Mesenchymal stem cell (in vitro differentiated cells and primary cell): ENCODE data around the gene CMSS1.

Source experiments
- DNase-seq: peaks from one replicate; pipeline ENCODE4 v3.0.0-alpha.2; 2013
- H2AFZ ChIP-seq: one replicate; pipeline ENCODE4 v1.6.1; 2013; ENCODE audit warnings: low read depth, mild to moderate bottlenecking, control low read depth, inconsistent platforms, low read length, moderate library complexity
- H2AK5ac ChIP-seq: 2 replicates; pipeline ENCODE4 v1.6.1; 2013; ENCODE audit warnings: low read length, moderate library complexity, mild to moderate bottlenecking, inconsistent platforms; ENCODE audit not compliant: severe bottlenecking
- H2BK120ac ChIP-seq: one replicate; pipeline ENCODE4 v1.6.1; 2013; ENCODE audit warnings: low read depth, mild to moderate bottlenecking, inconsistent platforms, low read length, moderate library complexity
- H2BK12ac ChIP-seq, 2 experiments: one replicate each; pipeline ENCODE4 v1.6.1; 2013; ENCODE audit warnings: inconsistent platforms in 2 of 2, low read length in 2 of 2, mild to moderate bottlenecking in 2 of 2, moderate library complexity in 2 of 2, control low read depth in 1 of 2
- H2BK15ac ChIP-seq: one replicate; pipeline ENCODE4 v1.6.1; 2013; ENCODE audit warnings: mild to moderate bottlenecking, low read depth, inconsistent platforms; ENCODE audit not compliant: poor library complexity, severe bottlenecking
- H2BK5ac ChIP-seq: 2 replicates; pipeline ENCODE4 v1.6.1; 2013; ENCODE audit warnings: low read depth, mild to moderate bottlenecking, low read length, control low read depth, inconsistent platforms; ENCODE audit not compliant: poor library complexity, severe bottlenecking
- H3K14ac ChIP-seq, 2 experiments: one replicate each; pipeline ENCODE4 v1.6.1; 2013; ENCODE audit warnings: inconsistent platforms in 2 of 2, low read length in 2 of 2, control low read depth in 1 of 2, mild to moderate bottlenecking in 1 of 2, moderate library complexity in 1 of 2
- H3K18ac ChIP-seq, 2 experiments: one replicate each; pipeline ENCODE4 v1.6.1; 2013; ENCODE audit warnings: inconsistent platforms in 2 of 2, low read length in 2 of 2, control low read depth in 1 of 2, low read depth in 1 of 2, mild to moderate bottlenecking in 1 of 2
- H3K23ac ChIP-seq, 2 experiments: one replicate each; pipeline ENCODE4 v1.6.1; 2013; ENCODE audit warnings: inconsistent platforms in 2 of 2, low read length in 2 of 2, mild to moderate bottlenecking in 2 of 2, moderate library complexity in 2 of 2, control low read depth in 1 of 2
- H3K27ac ChIP-seq: 2 replicates; pipeline ENCODE4 v1.5.1; 2013; ENCODE audit warnings: mild to moderate bottlenecking, moderate library complexity, low read length, control low read depth, inconsistent platforms; ENCODE audit not compliant: poor library complexity, severe bottlenecking
- H3K27me3 ChIP-seq, 2 experiments: 2 replicates each; pipeline versions ENCODE4 v1.6.1 to v1.7.0; 2013; ENCODE audit warnings: low read length in 2 of 2, mild to moderate bottlenecking in 2 of 2, moderate library complexity in 2 of 2, control low read depth in 1 of 2, inconsistent platforms in 1 of 2; ENCODE audit not compliant: control insufficient read depth in 1 of 2, insufficient read depth in 1 of 2
- H3K36me3 ChIP-seq, 2 experiments: 2 replicates each; pipeline versions ENCODE4 v1.6.1 to v1.7.0; 2013; ENCODE audit warnings: low read length in 2 of 2, control low read depth in 1 of 2, inconsistent platforms in 1 of 2, low read depth in 1 of 2, mild to moderate bottlenecking in 1 of 2; ENCODE audit not compliant: insufficient read depth in 2 of 2, control insufficient read depth in 1 of 2
- H3K4ac ChIP-seq, 2 experiments: one replicate each; pipeline ENCODE4 v1.6.1; 2013; ENCODE audit warnings: inconsistent platforms in 2 of 2, low read length in 2 of 2, mild to moderate bottlenecking in 2 of 2, moderate library complexity in 2 of 2, control low read depth in 1 of 2, low read depth in 1 of 2
- H3K4me1 ChIP-seq: 2 replicates; pipeline ENCODE4 v1.6.1; 2013; ENCODE audit warnings: low read depth, low read length, control low read depth; ENCODE audit not compliant: control insufficient read depth, insufficient read depth
- H3K4me2 ChIP-seq: 2 replicates; pipeline ENCODE4 v1.6.1; 2013; ENCODE audit warnings: low read length, mild to moderate bottlenecking, inconsistent platforms; ENCODE audit not compliant: poor library complexity, severe bottlenecking
- H3K4me3 ChIP-seq, 2 experiments: 2 replicates each; pipeline versions ENCODE4 v1.5.1 to v1.7.0; 2013; ENCODE audit warnings: low read length in 2 of 2, mild to moderate bottlenecking in 2 of 2, control low read depth in 1 of 2, low read depth in 1 of 2; ENCODE audit not compliant: insufficient read depth in 1 of 2
- H3K79me1 ChIP-seq: replicated peaks from 2 replicates; pipeline ENCODE4 v1.6.1; 2013; ENCODE audit warnings: mild to moderate bottlenecking, control low read depth, low read length, inconsistent platforms; ENCODE audit not compliant: poor library complexity, severe bottlenecking
- H3K9ac ChIP-seq: 2 replicates; pipeline ENCODE4 v1.7.0; 2013; ENCODE audit warnings: mild to moderate bottlenecking, low read length, moderate library complexity
- H3K9me3 ChIP-seq: 2 replicates; pipeline ENCODE4 v1.7.0; 2013; ENCODE audit warnings: mild to moderate bottlenecking, low read length; ENCODE audit not compliant: control insufficient read depth
- H4K8ac ChIP-seq: one replicate; pipeline ENCODE4 v1.6.1; 2013; ENCODE audit warnings: inconsistent platforms, mild to moderate bottlenecking, low read length, moderate library complexity
- H4K91ac ChIP-seq: one replicate; pipeline ENCODE4 v1.6.1; 2013; ENCODE audit warnings: mild to moderate bottlenecking, low read length, inconsistent platforms
- WGBS: methylation state at CpG from one replicate; pipeline ENCODE4 v1.1.7; 2013; ENCODE audit warnings: mixed read lengths; 5-methylcytosine and 5-hydroxymethylcytosine counted together

The CMSS1 gene

GRCh38 chr3:100018806-100019205 is 201.1 kb downstream of the CMSS1 start:
- Histone ChIP-seq H2AFZ (no peak overlapping the region), H3K4ac (no peak overlapping the region), H2BK5ac (no peak overlapping the region), H3K9ac (no peak overlapping the region), H3K36me3 (no peaks in the 10 kb centered on the region), H2BK15ac (no peak overlapping the region), H3K4me3 (no peak overlapping the region), H3K4me1 (peaks cover 2% of the 10 kb centered on the region), H3K9me3 (peaks cover 7% of the 10 kb centered on the region), H3K23ac (no peak overlapping the region), H2AK5ac (no peak overlapping the region), H3K27me3 (no peaks in the 10 kb centered on the region), H2BK120ac (no peak overlapping the region), H3K18ac (no peak overlapping the region), H3K79me1 (no peaks in the 10 kb centered on the region), H4K91ac (no peak overlapping the region), H2BK12ac (no peak overlapping the region), H3K4me2 (no peak overlapping the region), H3K14ac (no peak overlapping the region), H4K8ac (no peak overlapping the region), H3K27ac (no peak overlapping the region)
- no peak for DNase-seq

GRCh38 chr3:100019719-100020118 is 202.1 kb downstream of the CMSS1 start:
- Histone ChIP-seq H3K9me3 (peaks cover 7% of the 10 kb centered on the region), H2AFZ (no peak overlapping the region), H3K4me1 (peaks cover 3% of the 10 kb centered on the region), H2BK12ac (no peak overlapping the region), H3K4ac (no peak overlapping the region), H3K4me3 (no peak overlapping the region), H3K18ac (no peak overlapping the region), H4K91ac (no peak overlapping the region), H3K9ac (no peak overlapping the region), H3K27me3 (no peaks in the 10 kb centered on the region), H4K8ac (no peak overlapping the region), H2AK5ac (no peak overlapping the region), H3K23ac (no peak overlapping the region), H3K27ac (no peak overlapping the region), H2BK5ac (no peak overlapping the region), H2BK15ac (no peak overlapping the region), H2BK120ac (no peak overlapping the region), H3K79me1 (no peaks in the 10 kb centered on the region), H3K36me3 (no peaks in the 10 kb centered on the region), H3K4me2 (no peak overlapping the region), H3K14ac (no peak overlapping the region)
- no CpG with 5 or more reads among the region's 1 CpG for WGBS
- no peak for DNase-seq

- no peak overlapping the region for H2BK12ac ChIP-seq
- peak overlapping the region in 1 of 2 experiments; percentile 62 for H3K18ac ChIP-seq
- no peak overlapping the region for H2BK5ac ChIP-seq
- no peaks in the 10 kb centered on the region for H3K9me3 ChIP-seq
- WGBS = 97% methylated on average over 9 of the region's 9 CpGs
- no peaks in the 10 kb centered on the region for H3K27me3 ChIP-seq
- H3K4ac ChIP-seq = no peak overlapping the region
- no peak overlapping the region for H4K8ac ChIP-seq
- no peak overlapping the region for H3K4me3 ChIP-seq
- H2AK5ac ChIP-seq = no peak overlapping the region
- H3K4me1 ChIP-seq = peaks cover 5% of the 10 kb centered on the region
- no peak overlapping the region for H2BK120ac ChIP-seq
- no peaks in the 10 kb centered on the region for H3K36me3 ChIP-seq
- no peak overlapping the region for H3K27ac ChIP-seq
- peak overlapping the region; percentile 32 for H3K9ac ChIP-seq
- no peak for DNase-seq
- no peak overlapping the region for H4K91ac ChIP-seq
- no peak overlapping the region for H3K4me2 ChIP-seq
- no peak overlapping the region for H3K14ac ChIP-seq
- H3K23ac ChIP-seq = no peak overlapping the region
- H2BK15ac ChIP-seq = no peak overlapping the region
- H3K79me1 ChIP-seq = peaks cover 3% of the 10 kb centered on the region
- no peak overlapping the region for H2AFZ ChIP-seq
Observed at GRCh38 chr3:100020876-100021644, 203.4 kb downstream of the CMSS1 start.

GRCh38 chr3:100022506-100022905 is 204.8 kb downstream of the CMSS1 start:
- H2AFZ ChIP-seq = no peak overlapping the region
- no peak overlapping the region for H3K4ac ChIP-seq
- H3K18ac ChIP-seq = no peak overlapping the region
- H3K36me3 ChIP-seq = no peaks in the 10 kb centered on the region
- H2BK120ac ChIP-seq = no peak overlapping the region
- H3K9me3 ChIP-seq = no peaks in the 10 kb centered on the region
- no peak overlapping the region for H3K27ac ChIP-seq
- H2BK5ac ChIP-seq = no peak overlapping the region
- no peak overlapping the region for H3K4me2 ChIP-seq
- no peak for DNase-seq
- no peak overlapping the region for H2AK5ac ChIP-seq
- H3K4me1 ChIP-seq = peaks cover 5% of the 10 kb centered on the region
- H2BK15ac ChIP-seq = no peak overlapping the region
- H3K23ac ChIP-seq = no peak overlapping the region
- H3K9ac ChIP-seq = no peak overlapping the region
- no peak overlapping the region for H3K4me3 ChIP-seq
- no peak overlapping the region for H3K14ac ChIP-seq
- H2BK12ac ChIP-seq = no peak overlapping the region
- H3K79me1 ChIP-seq = peaks cover 4% of the 10 kb centered on the region
- no peak overlapping the region for H4K8ac ChIP-seq
- H4K91ac ChIP-seq = no peak overlapping the region
- H3K27me3 ChIP-seq = no peaks in the 10 kb centered on the region
